AG04449 (cell line): Measurements from ENCODE around the gene ANO8.

Experiments used
- CTCF ChIA-PET: fragments of 350-600 bp; formaldehyde crosslinking; extraction: SDS; loops from one replicate; lab custom pipeline; 2021; ENCODE audit warnings: antibody characterized with exemption; lab: Yijun Ruan, JAX
- POLR2A ChIA-PET: fragments of 400-600, 350-600 bp; formaldehyde crosslinking; extraction: SDS; loops from one replicate; lab custom pipeline; 2020; ENCODE audit warnings: antibody characterized with exemption, inconsistent platforms; lab: Yijun Ruan, JAX
- DNase-seq: peaks from one replicate; pipeline ENCODE4 v3.0.0-alpha.2; 2010; ENCODE audit warnings: low read depth, low spot score
- H3K4me3 ChIP-seq: 2 replicates; pipeline ENCODE4 v1.5.1; 2011; ENCODE audit warnings: low read depth, mild to moderate bottlenecking, control low read depth, low read length
- CTCF ChIP-seq: IDR thresholded peaks from one replicate; pipeline ENCODE4 v1.5.1; 2011; ENCODE audit warnings: mild to moderate bottlenecking, moderate library complexity, low read length, control low read depth, inconsistent platforms; ENCODE audit not compliant: insufficient read depth; ENCODE audit errors: missing control alignments

ANO8 gene

GRCh38 chr19:17348700-17349099 lies 14.0 kb upstream of the ANO8 start:
- CTCF ChIA-PET = interaction anchor here (0.7 to 14.8 kb wide), 4 partner anchors 39 to 507 kb away, joined by 3 to 208 read pairs (median 10); no protein-coding TSS in a partner anchor
- no peak for DNase-seq

GRCh38 chr19:17347877-17348276 lies 13.2 kb upstream of the ANO8 start:
- ChIA-PET POLR2A (no interaction called here), CTCF (interaction anchor here (0.7 to 14.8 kb wide), 12 partner anchors 9 to 511 kb away, joined by 3 to 208 read pairs (median 6); partner anchors contain the start of genes MVB12A and RPL18A)
- no peak for TF ChIP-seq CTCF
- H3K4me3 ChIP-seq = no peak overlapping the region
- no peak for DNase-seq

More at GRCh38 chr19:17348700-17349099, 14.0 kb upstream of the ANO8 start:
- POLR2A ChIA-PET = interaction anchor here (0.5 kb wide), 1 partner anchor 505 kb away, joined by 4 read pairs; no protein-coding TSS in a partner anchor
- peak overlapping the region; percentile 9; the same call in 1 of the 2 replicates for H3K4me3 ChIP-seq
- TF ChIP-seq CTCF = no peak

GRCh38 chr19:17347361-17347760 lies 12.7 kb upstream of the ANO8 start:
- no peak for DNase-seq
- CTCF ChIA-PET = interaction anchor here (0.7 to 14.8 kb wide), 13 partner anchors 9 to 512 kb away, joined by 3 to 208 read pairs (median 5); partner anchors contain the start of genes MVB12A and RPL18A
- H3K4me3 ChIP-seq = no peak overlapping the region
- POLR2A ChIA-PET = no interaction called here
- no peak for TF ChIP-seq CTCF

GRCh38 chr19:17346109-17346671 lies 11.5 kb upstream of the ANO8 start:
- H3K4me3 ChIP-seq = no peak overlapping the region
- peak; percentile 93 for TF ChIP-seq CTCF
- POLR2A ChIA-PET = no interaction called here
- CTCF ChIA-PET = interaction anchor here (0.6 to 14.8 kb wide), 17 partner anchors 10 to 121 kb away, joined by 3 to 208 read pairs (median 4); no protein-coding TSS in a partner anchor
- no peak for DNase-seq

GRCh38 chr19:17341845-17342244 lies 7.2 kb upstream of the ANO8 start:
- no peak for DNase-seq
- no peak overlapping the region for H3K4me3 ChIP-seq
- TF ChIP-seq CTCF = no peak
- CTCF ChIA-PET = interaction anchor here (0.9 to 14.8 kb wide), 2 partner anchors 8 to 46 kb away, joined by 3 to 208 read pairs; no protein-coding TSS in a partner anchor
- POLR2A ChIA-PET = no interaction called here

GRCh38 chr19:17341386-17341785 lies 6.7 kb upstream of the ANO8 start:
- ChIA-PET CTCF (no interaction called here), POLR2A (no interaction called here)
- no peak overlapping the region for H3K4me3 ChIP-seq
- TF ChIP-seq CTCF = no peak
- DNase-seq = no peak
